Mesothelial cell of epicardium (in vitro differentiated cells): ENCODE measurements around the gene PPP1CB. TPM values are rescaled to one million over a fixed set of nuclear protein-coding genes. Genes with fewer than 3 reads are reported as not detected.

Experiments used
- DNase-seq, 2 experiments: peaks; one replicate each; pipeline ENCODE4 v3.0.0; 2021; ENCODE audit warnings: low spot score in 2 of 2; ENCODE audit not compliant: unreplicated experiment in 2 of 2
- H3K27ac Mint-ChIP-seq: 2 replicates; pipeline ENCODE4 v1.8.0; 2021; ENCODE audit warnings: mixed read lengths
- H3K27me3 Mint-ChIP-seq: 2 replicates; pipeline ENCODE4 v1.8.0; 2021; ENCODE audit warnings: low read depth, mixed read lengths
- H3K36me3 Mint-ChIP-seq: 2 replicates; pipeline ENCODE4 v1.8.0; 2021; ENCODE audit warnings: mixed read lengths
- H3K4me1 Mint-ChIP-seq: 2 replicates; pipeline ENCODE4 v1.8.0; 2021; ENCODE audit warnings: mixed read lengths
- H3K4me3 Mint-ChIP-seq: 2 replicates; pipeline ENCODE4 v1.8.0; 2021; ENCODE audit warnings: mild to moderate bottlenecking, moderate library complexity, mixed read lengths
- H3K9me3 Mint-ChIP-seq: 2 replicates; pipeline ENCODE4 v1.8.0; 2021; ENCODE audit warnings: mixed read lengths
- CTCF ChIP-seq: fragments of 200-600 bp; sonication (generic); IDR thresholded peaks from one replicate; pipeline ENCODE4 v1.5.0; 2021; ENCODE audit warnings: antibody characterized with exemption; ENCODE audit not compliant: unreplicated experiment
- total RNA-seq: library from RNA; stranded (reverse); gene quantifications from 3 replicates; pipeline ENCODE4 v1.2.1, GENCODE V29; 2021

The PPP1CB gene
- 158 to 161 TPM (median 160 TPM) in 3 replicates for total RNA-seq

- TF ChIP-seq CTCF, result no peak
- H3K27me3 Mint-ChIP-seq, result no peaks in the 10 kb centered on the region
- peaks cover 35% of the 10 kb centered on the region for H3K4me1 Mint-ChIP-seq
- peak; percentile 93 to 95 for DNase-seq
- H3K9me3 Mint-ChIP-seq, result no peaks in the 10 kb centered on the region
- H3K4me3 Mint-ChIP-seq, result peak within 1 kb of the TSS; percentile 92
- H3K27ac Mint-ChIP-seq, result peak within 1 kb of the TSS; percentile 99
- H3K36me3 Mint-ChIP-seq, result no peaks in the 10 kb centered on the region
Observed at GRCh38 chr2:28751252-28751955, at the start of gene PPP1CB. PPP1CB (plus strand) TSS chr2:28751830; CDS start chr2:28752125, 295 bp downstream.

- Mint-ChIP-seq H3K27ac (no peak overlapping the region), H3K27me3 (no peaks in the 10 kb centered on the region), H3K36me3 (no peaks in the 10 kb centered on the region), H3K9me3 (peaks cover 21% of the 10 kb centered on the region), H3K4me1 (peaks cover 9% of the 10 kb centered on the region), H3K4me3 (no peak overlapping the region)
- no peak for TF ChIP-seq CTCF
- DNase-seq, result no peak
Observed at GRCh38 chr2:28702415-28702861, 49.2 kb upstream of the PPP1CB start.

- H3K36me3 Mint-ChIP-seq, result no peaks in the 10 kb centered on the region
- no peak overlapping the region for H3K27ac Mint-ChIP-seq
- no peaks in the 10 kb centered on the region for H3K27me3 Mint-ChIP-seq
- no peak for TF ChIP-seq CTCF
- no peak for DNase-seq
- peaks cover 7% of the 10 kb centered on the region for H3K4me1 Mint-ChIP-seq
- no peak overlapping the region for H3K4me3 Mint-ChIP-seq
- H3K9me3 Mint-ChIP-seq, result peaks cover 21% of the 10 kb centered on the region
Observed at GRCh38 chr2:28702878-28703277, 48.8 kb upstream of the PPP1CB start.

GRCh38 chr2:28704621-28705020, 47.0 kb upstream of the PPP1CB start:
- Mint-ChIP-seq H3K27ac (no peak overlapping the region), H3K4me1 (peaks cover 10% of the 10 kb centered on the region), H3K27me3 (no peaks in the 10 kb centered on the region), H3K4me3 (no peak overlapping the region), H3K36me3 (no peaks in the 10 kb centered on the region), H3K9me3 (peaks cover 21% of the 10 kb centered on the region)
- no peak for TF ChIP-seq CTCF
- DNase-seq, result no peak

- no peak for DNase-seq
- Mint-ChIP-seq H3K4me1 (peaks cover 4% of the 10 kb centered on the region), H3K36me3 (no peaks in the 10 kb centered on the region), H3K27me3 (no peaks in the 10 kb centered on the region), H3K9me3 (peaks cover 21% of the 10 kb centered on the region), H3K27ac (no peak overlapping the region), H3K4me3 (no peak overlapping the region)
- TF ChIP-seq CTCF, result no peak
Observed at GRCh38 chr2:28705751-28706440, 45.7 kb upstream of the PPP1CB start.
